HG02973 (cell line): ENCODE results near the gene CHIC2.

ENCODE experiments used
- ATAC-seq: cut with Tn5 transposase; IDR thresholded peaks from one replicate; pipeline ENCODE4 v1.9.1; 2021; ENCODE audit warnings: moderate library complexity; ENCODE audit not compliant: unreplicated experiment

CHIC2 gene

DNA sequence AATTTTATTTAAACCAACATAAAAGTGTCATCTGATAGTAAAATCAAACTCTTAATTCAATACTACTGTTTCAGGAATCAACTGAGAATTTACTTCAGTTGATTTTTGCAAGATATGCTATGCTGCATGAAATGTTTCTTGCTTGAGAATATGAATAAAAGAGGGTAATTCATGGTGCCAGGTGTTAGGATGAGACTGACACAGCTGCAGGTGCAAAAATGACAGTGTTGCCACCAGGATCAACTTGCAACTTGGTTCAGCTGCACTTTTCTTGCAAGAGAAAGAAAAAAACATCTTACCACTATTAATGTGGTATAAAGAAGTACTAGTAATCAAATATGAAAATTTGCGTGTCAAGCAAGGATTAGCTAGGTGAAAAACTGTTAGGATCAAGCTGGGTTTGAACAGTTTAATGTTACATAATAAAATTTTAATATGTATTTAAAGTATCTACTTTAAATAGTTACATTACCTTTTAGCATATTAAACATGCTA lies 49.7 kb downstream of the CHIC2 start:
- ATAC-seq, result no peak

DNA sequence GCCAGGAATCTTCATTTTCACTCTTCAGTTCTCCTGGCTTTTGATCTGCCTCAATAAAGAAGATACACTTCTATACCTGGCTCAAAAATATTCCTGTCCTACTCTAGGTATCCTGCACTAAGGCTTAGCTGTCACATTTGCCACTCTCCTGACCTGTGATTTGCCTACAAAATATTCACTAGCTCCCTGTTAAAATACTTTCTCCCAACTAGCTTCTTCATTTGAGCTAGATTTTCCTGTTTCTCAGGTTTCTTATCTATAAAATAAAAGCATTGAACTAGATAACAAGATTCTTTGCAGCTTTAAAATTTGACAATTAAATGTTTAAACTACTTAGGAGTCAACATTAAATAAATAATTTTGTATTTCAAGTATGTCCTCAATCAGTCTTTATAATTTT lies 53.2 kb downstream of the CHIC2 start:
- no peak for ATAC-seq

DNA sequence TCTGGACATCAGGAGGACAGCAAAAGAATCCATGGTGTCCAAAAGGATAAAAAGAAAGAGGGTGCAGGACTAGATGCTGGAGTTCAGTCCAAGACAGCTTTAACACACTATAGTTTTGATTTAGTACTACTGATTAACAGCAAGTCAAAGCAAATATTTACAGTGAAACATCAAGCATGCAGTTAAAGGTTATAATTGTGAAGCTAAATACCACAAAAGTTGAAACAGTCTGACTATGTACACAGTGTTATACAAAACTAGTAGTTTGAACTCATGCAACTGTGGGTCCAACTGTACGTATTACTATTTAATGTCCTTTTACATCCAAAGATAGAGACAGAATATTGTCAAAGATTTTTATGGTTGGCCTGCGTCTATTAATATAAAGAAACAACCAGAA lies 57.6 kb downstream of the CHIC2 start:
- no peak for ATAC-seq

DNA sequence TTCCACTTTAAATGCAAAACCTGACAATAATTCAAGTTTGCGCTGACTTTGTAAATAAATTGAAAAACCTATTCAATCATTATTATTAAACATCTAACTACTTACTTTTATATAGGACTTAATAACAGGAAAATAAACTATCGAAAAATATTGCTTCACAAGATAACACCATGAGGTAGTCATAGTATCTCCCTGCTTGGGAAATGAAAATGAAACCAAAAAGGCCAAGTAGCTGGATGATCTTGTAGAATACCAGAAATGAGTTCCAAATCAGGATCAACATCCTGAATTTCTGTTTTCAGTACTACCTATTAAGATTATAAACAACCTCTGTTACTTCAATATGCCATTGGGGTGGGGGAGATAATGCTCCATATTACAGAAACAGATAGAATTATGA lies 58.9 kb downstream of the CHIC2 start:
- ATAC-seq, result peak; percentile 56

DNA sequence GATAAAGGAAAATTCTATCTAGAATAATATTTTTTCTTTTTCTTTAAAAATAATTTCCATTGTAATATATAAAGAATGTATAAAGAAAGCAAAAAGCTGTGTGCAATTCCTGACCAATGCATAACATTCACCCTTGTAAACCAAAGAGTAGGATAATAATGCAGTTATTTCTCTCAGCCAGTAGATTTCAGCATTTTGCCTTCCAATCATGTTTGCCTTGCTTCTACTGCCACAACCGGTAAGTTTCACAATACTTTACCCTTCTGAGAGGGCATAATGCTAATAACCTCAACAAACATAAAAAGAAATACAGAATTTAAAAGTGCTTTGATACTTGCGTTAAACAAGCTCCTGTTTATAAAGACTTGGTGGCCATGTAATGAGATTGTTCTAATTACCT lies 59.9 kb downstream of the CHIC2 start:
- ATAC-seq, result no peak

DNA sequence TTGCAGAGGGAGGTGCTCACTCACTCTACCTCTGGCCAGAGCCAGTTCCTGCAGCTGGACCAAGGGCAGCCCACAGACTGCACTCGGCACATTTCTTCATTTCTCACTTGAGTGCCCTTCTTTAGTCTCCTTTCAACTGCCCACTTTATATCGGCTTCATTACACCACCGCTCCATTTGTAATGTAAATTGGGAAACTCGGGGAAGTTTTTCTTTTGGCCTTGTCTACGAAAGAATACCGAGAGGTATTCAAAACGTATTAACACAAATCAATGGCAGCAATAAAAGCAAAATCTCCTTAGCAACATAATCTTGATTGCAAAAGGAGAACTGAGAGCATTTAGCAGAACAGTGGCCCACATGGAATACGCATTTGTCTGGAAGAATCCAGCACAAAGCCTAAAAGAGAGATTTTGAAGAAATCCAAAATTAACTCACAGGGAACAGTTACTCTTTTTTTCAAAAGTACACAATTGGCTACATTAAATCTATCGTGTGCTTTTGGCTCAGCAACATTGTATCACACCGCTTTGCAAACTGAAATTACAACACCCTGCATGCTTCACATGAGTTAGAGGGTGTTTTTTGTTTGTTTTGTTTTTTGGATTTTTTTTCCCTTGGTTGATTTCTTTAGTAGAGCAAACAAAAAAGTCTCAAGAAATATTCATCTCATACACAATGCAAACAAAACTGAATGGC lies 62.6 kb downstream of the CHIC2 start:
- no peak for ATAC-seq

DNA sequence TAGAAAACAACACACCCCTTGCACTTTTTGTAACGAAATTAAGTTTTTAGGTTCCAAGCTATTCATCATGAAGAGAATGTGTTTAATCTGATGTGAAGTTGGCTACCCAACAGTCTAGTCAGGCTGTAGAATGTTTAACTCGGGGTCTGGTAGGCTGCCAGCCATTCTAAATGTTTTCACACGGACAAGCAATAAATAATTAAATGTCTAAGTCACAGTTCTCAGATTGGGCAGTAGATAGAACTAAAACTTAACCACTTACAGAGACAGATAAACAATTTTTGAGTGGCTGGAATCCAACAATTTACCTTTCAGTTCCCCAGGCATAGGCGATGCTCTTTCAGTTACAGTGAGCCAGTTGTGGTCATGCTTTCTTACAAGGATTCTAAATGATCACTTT lies 66.5 kb downstream of the CHIC2 start:
- no peak for ATAC-seq

DNA sequence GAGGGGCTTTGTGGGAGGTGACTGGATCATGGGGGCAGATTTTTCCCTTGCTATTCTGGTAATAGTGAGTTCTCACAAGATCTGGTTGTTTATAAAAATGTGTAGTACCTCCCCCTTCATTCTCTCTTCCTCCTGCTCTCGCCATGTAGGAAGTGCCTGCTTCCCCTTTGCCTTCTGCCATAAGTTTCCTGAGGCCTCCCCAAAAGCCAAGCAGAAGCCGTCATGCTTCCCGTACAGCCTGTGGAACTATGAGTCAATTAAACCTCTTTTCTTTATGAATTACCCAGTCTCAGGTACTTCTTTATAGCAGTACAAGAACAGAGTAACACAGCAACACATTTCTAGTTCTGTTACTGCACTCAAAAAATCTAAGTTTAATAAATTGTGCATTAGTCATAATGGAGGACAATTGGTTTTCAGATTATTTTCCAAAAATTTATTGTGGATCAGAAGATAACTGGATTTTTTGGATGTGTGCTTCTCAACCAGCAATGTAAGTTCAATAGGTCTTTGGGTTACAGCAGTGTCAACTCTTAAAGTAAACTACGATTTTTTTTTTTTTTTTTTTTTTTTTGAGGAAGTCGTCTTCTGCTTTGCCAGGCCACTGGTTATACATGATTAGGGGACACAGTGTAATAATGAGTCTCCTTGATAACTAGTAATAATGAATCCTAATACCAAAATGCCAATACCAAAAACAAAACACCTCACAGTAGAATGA lies 69.9 kb downstream of the CHIC2 start:
- ATAC-seq, result no peak

DNA sequence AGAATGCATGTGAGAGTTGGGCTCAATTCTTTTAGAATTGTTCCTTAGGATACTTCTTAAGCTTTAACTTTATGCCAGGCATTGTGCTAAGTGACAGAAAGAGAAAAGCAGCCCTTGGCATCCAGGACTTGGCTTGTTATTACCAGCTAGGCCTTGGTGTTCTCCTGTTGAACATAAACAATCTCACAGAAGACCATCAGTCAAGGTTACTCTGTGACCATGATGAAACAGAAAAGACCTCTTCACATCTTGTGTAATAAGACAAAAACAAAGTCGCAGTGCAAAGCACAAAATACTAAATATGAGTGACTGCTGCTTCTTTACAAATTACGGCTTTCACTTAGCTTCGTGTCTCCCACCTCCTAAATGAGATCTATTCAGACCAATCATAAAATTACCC lies 71.6 kb downstream of the CHIC2 start:
- ATAC-seq, result no peak

DNA sequence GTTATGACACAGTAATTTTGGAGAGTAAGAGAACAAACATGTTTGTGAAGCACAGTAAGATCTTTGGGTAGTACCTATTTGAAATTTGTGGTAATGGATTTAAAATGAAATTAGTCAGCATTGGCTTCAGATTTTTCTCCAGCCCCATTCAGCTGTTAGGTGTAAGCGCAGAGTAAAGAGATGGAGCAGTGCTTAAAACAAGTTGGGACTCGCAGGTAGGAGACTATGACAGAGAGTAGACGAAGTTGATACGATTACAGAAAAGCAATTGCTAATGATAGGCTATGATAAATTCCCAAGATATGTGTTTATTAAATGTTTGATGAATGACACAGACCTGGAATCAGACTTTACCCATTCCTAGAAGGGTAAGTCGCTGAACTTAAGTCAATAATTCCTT lies 72.6 kb downstream of the CHIC2 start:
- ATAC-seq, result no peak

DNA sequence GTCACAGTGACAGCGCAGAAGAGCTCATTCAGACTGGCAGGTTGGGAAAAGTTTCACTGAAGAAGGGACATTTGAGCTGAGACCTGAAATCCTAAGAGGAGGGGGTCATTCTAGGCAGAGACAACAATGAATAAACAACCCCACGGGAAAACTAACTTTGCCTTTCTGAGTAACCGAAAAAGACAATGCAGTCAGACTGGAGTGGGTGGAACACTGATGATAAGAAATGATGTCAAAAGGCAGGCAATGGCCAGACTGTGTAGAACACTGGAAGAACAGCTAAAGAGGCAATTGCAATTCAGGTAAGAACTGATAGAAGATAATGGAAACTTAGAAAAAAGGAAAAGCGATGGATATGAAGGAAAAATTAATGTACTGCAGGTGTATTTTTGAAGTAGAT lies 73.8 kb downstream of the CHIC2 start:
- no peak for ATAC-seq

DNA sequence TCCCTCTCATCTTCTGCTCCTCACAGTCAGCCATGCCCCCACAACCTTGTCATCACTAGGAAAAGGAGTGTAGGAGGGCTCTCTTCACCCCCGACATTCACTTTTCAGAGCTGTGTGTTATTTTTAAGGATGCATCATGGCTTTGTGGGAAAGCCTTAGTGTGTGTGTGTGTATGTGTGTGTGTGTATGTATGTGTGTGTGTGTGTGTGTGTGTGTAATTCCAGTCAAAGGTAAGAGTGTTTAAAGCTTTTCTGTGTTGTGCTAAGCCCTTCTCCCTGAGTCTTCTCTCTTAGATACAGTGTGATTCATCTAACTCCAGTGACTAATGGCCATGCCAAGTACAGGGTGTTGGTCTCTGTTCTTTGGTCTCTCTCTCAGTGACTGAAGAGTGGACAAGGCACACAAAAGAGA lies 76.6 kb downstream of the CHIC2 start:
- no peak for ATAC-seq

DNA sequence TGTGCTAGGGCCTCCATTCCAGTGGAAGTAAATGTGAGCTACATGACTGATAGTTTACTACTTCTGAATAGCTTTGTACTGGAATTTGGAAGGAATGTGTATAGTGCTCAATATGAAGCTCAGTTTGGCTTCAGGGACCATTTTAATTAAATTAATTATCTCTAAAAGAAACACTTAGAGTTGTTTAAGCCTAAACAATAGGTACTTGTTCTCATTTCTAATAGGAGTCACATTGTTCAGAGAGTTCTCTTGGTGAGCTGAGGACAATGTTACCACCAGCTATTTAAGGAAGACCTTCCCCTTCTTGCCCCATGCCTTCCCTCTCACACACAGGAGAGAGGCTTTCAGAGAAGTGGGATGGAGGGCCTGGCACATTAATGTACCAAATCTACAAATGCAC lies 78.3 kb downstream of the CHIC2 start:
- no peak for ATAC-seq

DNA sequence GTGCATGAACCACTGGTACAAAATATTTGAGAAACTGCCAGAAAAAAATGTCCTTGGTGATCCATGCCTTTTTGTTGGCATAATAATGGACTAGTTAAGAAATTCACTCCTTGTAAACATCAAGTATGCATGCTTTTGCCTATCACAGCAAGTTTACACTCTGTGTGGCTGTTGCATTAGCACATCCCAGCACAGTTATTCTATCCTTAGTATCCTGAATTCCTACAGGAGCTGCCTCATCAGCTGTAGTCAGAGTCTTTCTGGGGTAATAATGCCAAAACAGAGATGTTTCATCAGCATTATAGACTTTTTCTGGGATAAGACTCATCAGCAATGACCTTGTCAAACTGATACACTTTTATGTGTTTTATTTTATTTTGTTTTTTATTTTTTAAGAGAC lies 82.8 kb downstream of the CHIC2 start:
- ATAC-seq, result no peak

DNA sequence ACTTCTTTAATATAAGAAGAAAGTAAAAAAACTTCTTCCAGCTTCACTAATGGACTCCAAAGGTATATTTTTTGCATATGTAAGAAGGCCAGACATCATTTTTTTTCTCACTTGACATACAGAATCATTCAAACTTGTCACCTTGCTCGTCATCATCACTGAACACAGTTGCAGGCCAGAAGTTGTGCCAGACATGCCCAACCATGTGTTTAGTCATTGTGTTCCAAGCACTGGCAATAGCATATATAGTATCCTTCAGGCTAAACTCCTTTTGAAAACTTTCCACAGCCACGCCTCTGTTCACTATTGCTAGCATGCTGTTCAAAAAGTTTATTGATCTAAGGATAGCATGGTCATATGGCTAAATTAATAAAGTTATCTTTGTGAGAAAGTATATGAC lies 83.3 kb downstream of the CHIC2 start:
- no peak for ATAC-seq

DNA sequence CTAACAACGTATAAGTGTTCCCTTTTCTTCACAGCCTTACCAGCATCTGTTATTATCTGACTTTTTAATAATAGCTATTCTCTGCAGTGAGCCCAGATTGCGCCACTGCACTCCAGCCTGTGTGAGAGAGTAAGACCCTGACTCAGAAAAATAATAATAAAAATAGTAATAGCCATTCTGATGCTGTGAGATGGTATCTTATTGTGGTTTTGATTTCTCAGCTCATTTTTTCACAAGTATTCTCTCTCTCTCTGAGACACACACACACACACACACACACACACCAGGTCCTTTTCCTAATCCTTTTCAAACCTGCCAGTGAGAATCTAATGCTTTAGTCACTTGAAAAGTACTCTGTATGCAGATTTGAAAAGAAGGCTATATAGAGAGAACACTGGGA lies 89.8 kb downstream of the CHIC2 start:
- ATAC-seq, result no peak

DNA sequence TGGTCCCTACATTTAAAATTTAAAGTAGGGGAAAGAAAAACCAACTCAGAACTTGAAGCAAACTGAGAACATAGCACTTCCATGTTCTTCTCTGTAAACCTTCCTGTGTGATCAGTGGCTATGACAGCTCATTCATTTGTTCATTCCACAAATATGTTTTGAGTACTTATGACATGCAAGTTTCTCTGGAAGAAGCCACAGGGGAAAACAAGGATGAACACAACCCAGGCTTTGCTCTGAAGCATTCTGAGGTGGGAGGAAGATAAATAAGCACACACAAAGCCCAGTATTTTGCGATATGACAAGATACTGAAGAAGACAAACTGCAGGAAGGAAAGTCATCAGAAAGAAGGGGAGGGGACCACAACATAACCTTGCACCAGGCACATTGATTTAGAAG lies 96.4 kb downstream of the CHIC2 start:
- ATAC-seq, result no peak

DNA sequence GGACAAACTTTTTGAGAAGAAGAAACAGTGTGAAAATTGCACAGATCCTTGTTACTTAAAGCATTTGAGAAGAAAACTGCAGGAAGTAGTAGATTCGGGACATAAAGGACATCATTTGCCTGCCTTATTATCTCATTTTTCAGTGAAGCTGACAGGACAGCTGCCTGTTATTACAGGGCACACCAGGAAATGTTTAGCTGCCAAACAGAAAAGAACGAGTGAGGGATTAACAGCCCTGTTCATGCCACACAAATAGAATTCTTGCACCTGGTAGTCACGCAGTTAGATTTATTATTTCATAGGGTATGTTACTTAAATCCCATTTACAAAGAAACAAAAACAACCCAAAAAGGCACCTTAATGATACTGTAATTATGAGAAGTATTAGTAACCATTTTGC lies 100.6 kb downstream of the CHIC2 start:
- no peak for ATAC-seq

DNA sequence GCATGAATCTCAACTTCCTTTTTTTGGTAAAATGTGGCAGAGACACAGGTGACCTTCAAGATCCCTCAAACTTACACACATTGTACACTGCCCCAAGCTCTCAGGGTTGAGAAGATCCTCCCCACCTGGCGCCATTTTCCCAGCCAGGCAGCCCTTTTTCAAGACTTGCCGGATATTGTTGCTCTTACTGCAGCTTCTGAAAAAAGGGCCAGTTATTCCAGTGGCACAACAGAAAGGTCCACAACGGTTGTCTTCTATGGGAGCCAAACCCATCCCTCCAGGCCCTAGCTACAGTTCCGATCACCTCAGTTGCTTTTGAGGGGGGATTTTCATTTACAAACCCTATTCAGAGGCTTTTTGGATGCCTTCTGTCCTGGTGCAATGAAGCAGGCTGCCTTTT lies 101.1 kb downstream of the CHIC2 start:
- no peak for ATAC-seq

DNA sequence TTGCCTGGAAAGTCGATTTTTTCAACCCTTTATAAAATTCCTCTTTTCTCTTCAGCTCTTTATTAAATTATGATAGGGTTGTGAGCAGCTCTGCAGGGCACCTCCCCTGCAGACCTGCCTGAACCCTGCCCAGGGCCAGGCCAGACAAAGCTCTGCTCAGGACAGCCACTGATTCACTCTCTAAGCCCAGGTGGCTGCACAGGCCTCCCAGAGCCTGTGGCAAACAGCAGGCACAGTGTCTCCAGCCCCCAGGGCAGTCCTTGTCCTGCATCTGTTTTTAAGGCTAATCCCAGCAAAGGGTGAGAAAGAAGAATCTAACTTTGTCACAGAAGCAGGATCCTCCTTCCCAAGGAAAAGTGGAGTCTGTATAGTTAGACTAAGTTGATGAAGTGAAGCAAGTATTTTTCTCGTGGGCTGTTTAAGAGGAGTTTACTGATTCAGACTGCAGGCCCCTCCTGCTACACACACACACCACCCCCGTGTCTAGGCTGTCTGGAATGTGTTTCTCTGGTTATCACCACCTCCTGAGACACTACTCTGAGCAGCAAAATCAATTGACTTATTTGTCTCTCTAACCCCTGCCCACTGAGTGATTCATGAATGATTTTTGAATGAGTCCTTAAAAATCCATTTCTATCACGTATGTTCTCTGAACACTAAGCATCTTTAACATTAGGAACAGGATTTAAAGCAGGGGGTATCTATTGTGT lies 101.7 kb downstream of the CHIC2 start:
- no peak for ATAC-seq

DNA sequence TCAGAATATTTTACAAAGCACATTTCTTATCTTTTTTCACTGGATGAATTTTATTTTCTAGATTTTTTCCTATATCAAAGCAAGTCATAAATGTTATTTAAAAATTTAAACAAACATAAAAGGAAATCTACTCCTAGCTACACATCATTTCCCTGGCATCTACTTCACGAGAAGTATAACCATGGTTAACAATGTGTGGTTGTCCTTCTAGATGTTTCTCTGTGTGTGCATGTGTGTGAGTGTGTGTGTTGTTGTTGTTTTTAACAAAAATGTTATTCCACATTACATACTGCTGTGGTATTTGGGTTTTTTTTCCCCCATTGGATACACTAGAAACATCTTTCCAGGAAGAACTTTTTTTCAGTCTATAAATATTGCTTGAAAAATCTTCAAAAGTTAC lies 103.1 kb downstream of the CHIC2 start:
- no peak for ATAC-seq

DNA sequence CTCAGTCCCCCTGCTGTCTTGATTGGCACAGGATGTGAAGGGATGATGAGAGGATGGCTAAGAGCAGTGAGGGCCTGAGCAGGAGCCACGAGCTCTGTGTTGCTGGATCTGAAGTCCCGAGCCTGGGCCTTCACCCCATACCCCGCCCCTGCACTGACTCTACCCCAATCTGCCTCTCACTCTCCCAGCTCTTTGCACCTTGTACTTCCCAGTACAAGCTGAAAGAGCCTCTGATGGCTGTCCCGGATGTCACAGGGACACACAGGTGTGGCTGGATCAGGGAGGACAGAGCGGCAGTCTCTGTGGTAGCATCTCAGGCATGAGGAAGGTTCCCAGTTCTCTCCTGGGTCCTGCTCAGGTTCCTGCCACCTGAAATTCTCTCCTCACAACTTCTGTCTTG lies 103.6 kb downstream of the CHIC2 start:
- ATAC-seq, result no peak
